Measurements from ENCODE around the gene RIIAD1.
"Not testable (repeated sequence)": the region's sequence is repeated elsewhere in the genome, so short reads cannot be mapped to it uniquely, and the experiment has no call there.

Gene RIIAD1, protein sequence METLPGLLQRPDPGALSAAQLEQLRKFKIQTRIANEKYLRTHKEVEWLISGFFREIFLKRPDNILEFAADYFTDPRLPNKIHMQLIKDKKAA

DNA sequence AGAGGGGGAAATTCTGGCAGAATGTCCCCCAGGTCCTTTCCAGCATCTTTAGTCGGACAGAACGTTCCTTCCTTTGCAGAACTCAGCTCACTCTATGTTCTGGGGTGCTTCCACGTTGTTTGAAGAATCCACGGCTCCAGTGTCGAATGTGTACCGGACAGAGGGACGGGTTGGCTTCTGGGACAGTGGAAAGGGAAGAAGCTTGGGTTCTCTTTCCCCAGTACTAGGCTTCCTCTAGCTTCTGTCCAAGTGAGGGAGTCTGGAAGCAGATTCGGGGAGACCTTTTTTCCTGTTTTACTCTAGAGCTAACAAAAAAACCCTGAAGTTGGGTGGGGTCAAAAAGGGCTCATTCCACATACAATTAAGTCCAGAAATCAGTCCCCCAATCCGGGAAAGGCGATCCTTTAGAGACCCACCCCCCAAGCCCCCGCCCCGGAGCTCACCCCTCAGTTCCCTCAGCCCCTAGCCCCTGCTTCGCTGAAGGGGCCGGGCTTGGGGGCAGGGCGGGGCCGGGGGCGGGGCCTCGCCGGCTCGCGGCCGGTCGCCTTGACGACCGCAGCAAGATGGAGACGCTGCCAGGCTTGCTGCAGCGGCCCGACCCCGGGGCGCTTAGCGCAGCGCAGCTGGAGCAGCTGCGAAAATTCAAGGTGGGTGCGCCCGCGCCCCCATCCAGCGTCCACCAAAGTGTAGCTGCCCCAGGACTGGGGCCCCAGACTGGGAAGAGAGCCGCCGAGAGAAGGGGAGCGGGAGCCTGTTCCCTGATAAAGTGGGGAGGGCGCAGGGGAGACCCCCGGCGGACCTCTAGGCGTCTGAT lies at the start of gene RIIAD1:
TSS of gene RIIAD1 (plus strand) at position 549 of the 814 bp plus-strand sequence. CDS start at position 564, 15 bp downstream.
- peak; percentile 21 for DNase-seq (ENCODE audit: low read depth)

DNA sequence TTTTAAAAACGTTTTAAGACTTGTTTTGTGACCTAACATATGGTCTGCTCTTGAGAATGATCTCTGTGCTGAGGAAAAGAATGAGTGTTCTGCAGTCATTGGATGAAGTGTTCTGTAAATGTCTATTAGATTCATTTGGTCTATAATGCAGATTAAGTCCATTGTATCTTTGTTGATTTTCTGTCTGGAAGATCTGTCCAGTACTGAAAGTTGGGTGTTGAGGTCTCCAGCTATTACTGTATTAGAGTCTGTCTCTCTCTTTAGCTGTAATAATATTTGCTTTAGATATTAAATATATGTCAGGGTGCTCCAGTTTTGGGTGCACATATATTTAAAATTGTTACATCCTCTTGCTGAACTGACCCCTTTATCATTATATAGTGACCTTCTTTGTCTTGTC lies 47.9 kb upstream of the RIIAD1 start:
- DNase-seq (ENCODE audit: low read depth), result no peak

DNA sequence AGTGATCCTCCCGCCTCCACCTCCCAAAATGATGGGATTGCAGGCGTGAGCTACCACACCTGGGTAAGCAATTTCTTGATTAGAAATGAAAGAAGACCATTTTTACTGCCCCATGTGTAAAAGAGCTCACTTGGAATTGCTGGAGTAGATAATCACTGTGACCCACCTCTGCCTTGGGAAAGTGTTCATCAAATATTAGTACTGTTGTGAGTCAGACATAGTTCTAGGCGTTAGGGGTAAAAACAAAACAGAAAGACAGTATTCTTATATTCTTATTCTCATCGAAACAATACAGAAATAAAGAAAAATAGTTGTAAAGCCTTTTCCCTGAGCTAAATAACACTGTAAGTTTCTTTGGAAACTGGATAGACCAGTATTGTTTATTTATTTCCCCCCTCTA lies 40.9 kb upstream of the RIIAD1 start:
- DNase-seq (ENCODE audit: low read depth), result peak; percentile 51

DNA sequence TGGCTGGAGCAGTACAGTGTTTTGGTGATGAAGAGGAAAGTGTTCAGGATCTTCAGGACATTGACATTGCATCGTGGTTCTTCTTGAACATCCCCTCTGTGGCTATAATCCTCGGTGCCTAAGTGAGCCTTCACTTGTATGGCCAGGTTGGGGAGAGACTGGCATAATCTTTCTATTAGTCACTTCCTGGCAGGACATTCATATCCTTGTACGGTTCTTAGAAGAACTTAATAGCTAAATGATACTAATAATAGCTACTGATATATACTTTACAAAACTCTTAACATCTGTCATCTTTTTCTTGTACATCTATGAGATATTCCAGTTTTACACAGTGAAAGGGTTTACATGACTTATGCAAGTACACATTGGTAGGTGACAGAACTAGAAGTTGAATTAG lies 40.5 kb upstream of the RIIAD1 start:
- DNase-seq (ENCODE audit: low read depth), result peak; percentile 91

DNA sequence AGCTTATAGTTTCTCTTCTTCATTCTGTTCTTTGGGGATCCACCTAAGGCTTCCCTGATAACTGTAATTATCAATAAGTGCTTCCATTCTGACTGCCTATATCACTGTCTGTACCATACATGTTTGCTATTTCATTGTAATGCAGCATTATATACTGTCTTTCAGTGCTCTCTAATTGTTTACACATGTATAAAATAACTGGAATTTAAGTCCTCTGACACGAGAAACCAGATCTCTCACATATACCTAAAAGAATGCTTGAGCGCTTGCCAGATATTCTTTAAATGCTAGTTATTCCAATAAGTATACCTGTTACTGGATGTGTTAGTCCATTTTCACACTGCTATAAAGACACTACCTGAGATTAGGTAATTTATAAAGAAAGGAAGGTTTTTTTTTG lies 39.4 kb upstream of the RIIAD1 start:
- DNase-seq (ENCODE audit: low read depth), result peak; percentile 24

DNA sequence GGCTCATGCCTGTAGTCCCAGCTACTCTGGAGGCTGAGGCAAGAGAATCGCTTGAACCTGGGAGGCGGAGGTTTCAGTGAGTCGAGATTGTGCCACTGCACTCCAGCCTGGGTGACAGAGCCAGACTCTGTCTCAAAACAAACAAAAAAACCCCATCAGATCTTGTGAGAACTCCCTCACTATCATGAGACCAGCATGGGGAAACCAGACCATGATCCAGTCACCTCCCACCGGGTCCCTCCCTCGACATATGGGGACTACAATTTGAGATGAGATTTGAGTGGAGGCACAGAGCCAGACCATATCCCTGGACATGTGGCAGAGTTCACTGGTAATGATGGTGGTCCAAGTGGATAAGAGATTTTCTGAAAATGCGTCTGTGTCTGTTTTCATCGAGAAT lies 38.4 kb upstream of the RIIAD1 start:
- not testable (repeated sequence) for DNase-seq (ENCODE audit: low read depth)

DNA sequence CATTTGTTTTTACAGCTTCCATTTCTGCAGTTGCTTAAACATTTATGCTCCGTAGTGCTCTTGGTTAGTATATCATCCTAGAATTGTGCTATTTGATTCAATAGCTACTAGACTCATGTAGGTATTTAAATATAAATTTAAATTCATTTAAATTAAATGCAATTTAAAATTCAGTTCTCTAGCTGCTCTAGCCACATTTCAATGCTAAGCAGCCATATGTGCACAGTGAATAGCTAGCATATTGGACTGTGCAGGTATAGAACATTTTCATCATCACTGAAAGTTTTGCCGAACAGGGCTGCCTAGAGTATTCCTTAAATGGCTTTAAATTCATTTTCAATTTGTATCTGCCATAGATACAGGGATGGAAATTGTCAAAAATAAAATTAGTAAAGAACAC lies 37.2 kb upstream of the RIIAD1 start:
- no peak for DNase-seq (ENCODE audit: low read depth)

DNA sequence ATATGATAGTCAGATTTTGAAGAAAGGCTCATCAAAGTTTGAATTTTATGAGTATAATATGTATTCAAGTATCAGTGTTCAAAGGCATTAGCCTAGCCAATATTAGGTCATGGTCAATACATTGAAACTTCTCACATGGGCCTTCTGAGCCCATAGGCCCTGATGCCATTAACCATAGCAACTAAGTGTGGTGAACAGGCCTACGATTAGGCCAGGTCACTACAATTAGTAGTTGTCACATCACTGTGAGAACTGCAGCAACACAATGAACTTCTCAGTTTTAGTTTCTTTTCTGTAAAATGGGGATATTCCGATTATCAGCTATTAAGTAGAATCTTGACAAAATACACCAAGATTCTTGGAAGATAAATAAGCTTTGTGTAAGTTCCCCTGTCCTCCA lies 34.8 kb upstream of the RIIAD1 start:
- DNase-seq (ENCODE audit: low read depth), result no peak

DNA sequence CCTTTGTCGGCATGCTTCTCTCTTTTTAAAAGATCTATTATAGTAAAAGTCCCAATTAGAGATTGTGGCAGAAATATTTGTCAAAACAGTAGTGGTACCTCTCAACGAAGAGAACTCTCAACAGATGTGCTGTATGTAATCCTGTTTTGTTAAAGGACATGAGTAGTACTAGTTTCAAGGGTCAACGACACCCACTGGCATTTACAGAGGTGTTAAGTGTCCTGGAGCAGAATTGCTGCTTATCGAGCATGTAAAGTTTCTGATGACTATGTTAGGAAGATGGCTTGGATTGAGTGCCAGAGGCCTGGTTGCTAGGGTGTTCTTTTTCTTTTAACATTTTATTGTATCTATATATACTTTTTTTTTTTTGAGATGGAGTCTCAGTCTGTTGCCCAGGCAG lies 31.8 kb upstream of the RIIAD1 start:
- DNase-seq (ENCODE audit: low read depth), result no peak

DNA sequence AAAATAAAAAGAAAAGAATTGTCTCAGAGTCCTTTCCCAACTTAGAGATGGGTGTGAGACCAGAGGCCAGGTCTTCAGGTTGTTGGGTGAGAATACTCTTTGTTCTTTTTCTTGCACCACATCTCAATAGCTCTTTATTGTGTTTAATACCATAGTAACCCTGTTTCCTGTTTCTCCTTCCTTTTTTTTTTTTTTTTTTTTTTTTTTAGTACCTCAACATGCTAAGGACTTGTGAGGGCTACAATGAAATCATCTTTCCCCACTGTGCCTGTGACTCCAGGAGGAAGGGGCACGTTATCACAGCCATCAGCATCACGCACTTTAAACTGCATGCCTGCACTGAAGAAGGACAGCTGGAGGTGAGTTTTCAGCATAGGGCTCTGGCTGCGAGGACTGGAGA lies 29.1 kb upstream of the RIIAD1 start:
- no peak for DNase-seq (ENCODE audit: low read depth)

DNA sequence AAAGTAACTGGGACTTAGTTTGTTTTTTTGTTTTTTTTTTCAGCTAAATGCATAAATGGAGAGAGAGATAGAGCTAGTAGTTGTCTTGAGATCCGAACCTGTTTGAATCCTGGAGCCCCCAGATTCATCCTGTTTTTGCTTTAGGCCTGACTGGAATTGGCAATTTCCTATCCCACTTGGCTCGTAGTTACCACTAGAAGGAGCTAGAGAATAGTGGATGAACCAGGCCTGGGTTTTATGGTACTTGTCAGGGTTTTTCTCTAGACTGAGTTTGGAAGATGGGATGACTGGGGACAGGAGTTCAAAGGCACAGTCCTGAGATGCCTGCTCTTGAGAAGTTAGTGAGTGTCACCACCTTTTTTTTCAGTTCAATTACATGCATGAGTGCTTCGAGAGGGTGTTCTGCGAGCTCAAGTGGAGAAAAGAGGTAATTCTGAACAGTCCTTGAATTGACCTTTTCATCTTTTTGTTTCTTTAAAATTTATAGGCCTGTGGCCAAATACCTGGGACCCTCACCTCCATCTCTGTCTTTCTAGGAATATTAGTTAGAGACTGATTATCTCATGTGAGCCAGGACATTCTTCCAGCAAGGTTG lies 28.2 kb upstream of the RIIAD1 start:
- DNase-seq (ENCODE audit: low read depth), result peak; percentile 38

DNA sequence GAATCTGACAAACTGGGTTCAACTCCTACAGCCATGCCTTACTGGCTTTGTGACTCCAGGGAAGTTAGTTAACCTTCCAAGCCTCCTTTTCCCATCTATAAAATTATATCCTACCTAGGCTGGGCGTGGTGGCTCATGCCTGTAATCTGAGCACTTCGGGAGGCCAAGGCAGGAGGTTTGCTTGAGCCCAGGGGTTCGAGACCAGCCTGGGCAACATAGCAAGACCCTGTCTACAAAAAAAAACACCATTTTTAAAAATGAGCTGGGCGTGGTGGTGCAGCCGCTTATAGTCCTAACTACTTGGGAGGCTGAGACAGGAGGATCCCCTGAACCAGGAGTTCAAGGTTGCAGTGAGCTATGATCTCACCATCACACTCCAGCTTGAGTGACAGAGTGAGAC lies 19.8 kb upstream of the RIIAD1 start:
- no peak for DNase-seq (ENCODE audit: low read depth)

DNA sequence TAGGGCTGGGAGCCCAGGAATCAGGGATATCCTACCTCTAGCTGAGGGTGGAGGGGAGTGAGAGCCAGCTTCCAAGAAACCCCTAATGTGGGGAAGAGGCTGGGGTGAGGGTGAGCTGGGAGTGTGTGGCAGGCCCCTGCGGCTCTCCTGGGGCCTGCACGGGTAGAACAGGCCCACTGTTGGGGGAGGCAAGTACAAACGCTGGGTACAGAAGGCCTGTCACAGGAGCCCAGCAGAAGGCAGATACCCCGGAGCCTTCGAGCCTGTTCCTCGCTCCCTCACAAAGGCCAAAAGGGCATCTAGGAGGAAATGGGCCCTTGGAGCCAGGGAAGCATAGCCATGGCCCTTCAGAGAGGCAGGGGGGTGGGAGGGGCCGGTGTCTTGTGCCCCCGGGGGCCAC lies 18.4 kb upstream of the RIIAD1 start:
- no peak for DNase-seq (ENCODE audit: low read depth)

DNA sequence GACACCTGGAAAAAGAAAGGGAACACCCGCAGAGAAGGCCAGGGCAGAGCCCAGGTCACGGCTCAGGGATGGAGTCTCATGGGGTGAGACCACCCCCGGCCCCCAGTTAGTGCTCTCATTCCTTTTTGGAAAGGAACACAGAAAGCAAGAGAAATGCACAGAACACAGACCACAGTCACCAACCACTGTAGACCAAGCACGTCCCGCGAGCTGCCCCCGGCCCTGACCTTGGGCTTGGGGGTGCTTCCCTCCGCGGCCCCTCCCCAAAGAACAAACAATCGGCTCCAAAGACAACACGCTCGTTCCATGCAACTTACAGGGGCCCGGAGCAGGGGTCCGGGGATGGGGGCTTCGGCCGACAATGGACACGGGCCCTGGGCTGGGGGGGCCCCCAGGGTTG lies 17.5 kb upstream of the RIIAD1 start:
- no peak for DNase-seq (ENCODE audit: low read depth)

DNA sequence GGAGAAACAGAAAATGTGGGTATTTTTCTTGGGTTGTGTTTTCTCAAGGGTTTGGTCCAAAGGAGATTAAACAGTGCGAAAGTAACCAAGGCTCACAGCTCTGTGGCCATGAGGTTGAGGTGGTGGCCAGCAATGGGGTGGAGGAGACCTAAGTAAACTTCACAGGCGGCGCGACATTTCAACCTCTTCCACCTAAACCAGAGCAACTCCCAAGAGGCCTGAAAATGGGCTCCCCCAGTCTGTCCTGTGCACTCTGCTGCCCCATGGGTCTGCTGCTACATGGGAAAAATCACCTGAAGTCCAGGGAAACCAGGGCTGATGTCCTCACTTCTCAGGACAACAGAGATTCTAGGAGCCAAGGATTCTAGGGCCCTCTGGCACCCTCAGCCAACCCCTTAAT lies 17.1 kb upstream of the RIIAD1 start:
- DNase-seq (ENCODE audit: low read depth), result no peak

DNA sequence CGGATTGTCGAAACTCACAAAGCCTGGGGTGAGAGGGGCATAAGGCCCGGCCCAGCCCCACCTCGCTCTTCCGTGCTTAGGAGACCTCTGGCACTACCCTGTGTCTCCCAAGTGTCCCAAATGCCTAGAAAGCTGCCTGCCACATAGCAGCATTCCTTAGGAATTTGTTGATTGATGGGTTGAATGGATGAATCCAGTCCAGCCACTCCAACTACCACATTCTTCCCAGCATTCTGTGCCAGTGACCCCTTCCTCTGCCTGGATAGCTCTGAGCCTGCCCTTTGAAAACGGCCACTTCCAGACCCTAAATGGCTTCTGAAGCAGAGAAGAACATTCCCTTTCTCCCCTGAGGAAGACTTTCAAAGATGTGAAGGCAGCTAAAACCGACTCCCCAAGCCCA lies 16.2 kb upstream of the RIIAD1 start:
- no peak for DNase-seq (ENCODE audit: low read depth)

DNA sequence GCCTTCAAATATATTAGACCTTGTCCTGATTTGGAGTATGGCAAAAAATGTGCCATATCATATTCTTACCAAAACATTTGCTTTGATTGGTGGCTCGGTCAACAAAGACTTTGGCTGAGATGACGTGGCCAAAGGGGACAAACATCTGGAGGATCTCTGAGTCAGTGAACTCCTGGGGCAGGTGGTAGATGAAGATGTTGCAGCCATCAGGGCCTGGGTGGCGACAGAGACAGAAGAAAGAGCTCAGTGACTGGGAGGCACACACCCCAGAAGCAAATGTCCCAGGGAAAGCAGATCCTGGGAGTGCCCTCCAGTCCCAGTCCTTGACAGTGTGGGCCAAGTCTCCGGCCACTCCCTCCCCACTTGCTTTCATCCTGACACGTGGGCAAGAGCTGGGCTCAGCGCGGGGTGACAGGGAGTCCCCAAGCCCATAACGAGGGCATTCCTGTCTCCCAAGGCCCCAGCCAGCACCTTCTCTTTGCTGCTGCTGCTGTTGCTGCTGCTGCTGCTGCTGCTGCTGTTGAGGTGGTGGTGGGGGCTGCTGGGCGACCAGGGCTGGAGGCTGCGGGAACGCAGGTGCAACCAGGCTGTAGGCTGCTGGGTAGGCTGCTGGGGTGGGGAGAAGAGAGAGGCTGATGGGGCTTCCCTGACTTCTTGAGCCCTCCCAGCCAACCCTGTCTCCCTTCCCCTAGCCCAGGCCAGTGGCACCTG lies 15.4 kb upstream of the RIIAD1 start:
- no peak for DNase-seq (ENCODE audit: low read depth)

DNA sequence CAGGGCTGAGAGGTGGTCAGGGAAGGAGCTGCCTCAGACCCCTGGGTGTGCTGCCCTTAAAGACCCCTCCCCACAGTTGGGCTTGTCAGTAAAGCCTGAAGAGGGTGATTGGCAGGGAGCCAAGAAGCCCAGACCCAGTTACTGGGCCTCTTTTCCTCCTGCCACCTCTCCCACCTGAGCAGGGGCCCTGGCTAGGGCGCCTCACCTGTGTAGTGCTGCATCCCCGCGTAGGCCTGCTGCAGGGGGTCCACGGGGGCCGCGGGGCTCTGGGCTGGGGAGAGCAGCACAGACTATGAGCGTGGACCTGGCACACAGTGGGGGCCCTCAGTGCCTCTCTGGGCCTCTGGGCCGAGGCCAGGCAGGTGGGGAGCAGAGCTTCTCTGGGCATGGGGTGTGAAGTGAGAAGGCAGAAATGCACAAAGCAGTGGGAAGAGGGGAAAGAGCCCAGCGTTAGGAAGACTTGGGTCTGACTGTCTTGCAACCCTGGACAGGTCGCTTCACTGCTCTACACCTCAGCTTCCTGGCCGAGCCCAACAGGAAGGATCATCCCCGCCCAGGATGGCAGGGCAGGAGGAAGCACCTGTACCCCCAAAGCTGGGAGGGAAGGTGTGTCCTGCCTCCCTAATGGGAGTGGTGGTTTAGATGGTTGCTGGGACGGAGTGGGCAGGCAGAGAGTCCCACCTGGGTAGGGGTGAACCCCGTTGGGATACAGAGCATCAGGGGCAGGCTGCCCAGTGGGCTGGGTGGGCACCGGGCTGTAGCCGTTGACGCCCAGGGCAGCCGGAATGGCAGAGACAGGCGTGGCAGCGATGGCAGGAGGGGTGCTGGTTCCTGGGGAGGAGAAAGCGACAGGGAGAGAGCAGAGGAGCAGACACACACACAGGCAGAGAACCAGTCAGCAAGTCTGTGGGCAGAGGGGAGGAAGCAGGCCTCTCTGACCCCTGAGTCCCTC lies 14.6 kb upstream of the RIIAD1 start:
- no peak for DNase-seq (ENCODE audit: low read depth)

DNA sequence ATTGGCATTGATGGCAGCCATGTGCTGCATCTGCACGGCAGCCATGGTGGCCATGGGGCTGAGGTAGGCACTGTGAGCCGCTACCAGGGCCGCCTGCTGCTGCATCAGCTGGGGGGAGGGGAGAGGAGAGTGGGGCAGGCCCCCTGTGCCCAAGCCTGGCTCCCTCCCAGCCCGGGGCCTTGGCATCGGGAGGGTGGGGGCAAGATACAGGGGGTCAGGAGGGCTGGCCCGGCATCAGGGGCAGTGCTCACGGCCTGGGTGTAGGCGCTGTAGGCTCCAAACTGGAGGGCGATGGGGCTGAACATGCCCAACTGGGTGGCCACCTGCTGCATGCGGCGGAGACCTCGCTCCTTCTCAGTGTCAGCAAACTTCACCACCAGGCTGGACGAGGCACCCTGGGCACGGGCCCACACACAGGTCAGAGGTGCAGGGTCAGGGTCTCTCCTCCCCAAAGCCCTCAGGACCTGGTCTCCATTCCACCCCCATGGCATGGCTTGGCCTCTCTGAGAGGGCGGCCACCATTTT lies 13.7 kb upstream of the RIIAD1 start:
- DNase-seq (ENCODE audit: low read depth), result no peak

DNA sequence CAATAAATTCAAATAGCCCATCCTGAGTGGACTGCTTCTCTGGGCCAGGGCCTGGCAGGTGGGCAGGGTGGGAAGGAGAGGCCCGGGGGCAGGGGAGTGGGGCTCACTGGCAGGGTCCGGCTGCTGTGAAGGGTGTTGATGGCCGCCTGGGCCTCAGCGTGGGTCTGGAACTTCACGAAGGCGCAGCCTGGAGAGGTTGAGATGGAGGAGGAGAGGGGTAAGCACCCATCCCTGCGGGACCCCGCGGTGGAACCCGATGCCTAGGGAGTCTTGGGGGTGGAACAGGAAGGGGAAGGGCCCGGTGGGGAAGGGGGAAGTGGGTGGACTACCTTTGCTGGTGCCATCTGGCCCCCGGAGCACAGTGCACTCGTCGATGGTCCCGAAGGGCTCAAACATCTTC lies 12.4 kb upstream of the RIIAD1 start:
- no peak for DNase-seq (ENCODE audit: low read depth)

DNA sequence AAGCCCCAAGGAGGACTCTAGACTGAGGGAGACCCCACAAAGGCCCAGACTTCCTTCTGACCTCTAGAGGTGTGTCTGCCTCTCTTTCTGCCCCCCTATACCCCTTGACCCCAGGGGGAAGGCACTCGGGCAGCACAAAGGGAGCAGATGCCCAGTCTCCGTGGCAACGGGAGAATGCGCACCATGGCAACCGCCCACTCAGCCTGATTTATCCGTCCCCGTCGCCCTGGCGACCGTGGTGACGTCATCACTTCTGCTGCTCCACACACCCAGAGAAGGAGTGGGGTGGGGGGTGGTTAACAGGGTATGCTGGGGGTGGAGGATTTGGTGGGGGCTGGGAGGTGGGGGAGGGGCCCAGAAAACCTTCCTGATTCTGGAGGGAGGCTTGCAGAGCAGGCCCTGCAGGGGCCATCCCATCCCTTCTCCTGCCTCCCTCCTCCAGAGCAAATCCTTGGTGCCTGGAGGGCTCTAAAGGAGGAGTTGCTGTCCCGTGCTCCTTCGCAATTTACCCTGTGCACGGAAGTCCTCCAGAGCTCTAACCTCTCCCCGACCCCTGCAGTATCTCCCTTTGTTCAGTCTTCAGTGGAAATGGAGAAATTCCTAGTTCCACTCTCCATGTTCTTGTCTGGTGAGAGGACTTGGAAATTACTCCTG lies 11.0 kb upstream of the RIIAD1 start:
- peak; percentile 52 for DNase-seq (ENCODE audit: low read depth)
